Measurements from ENCODE around the gene CTBP1.

The CTBP1 gene

GRCh38 chr4:1174941-1175634 lies 73.8 kb downstream of the CTBP1 start:
- in situ Hi-C loops (cut with HindIII; ENCODE audit: low pct_ligation_motif_present, low pct_unique_long_range_greater_than_20kb, low sequenced_read_pairs): no loop called here
- no peak for DNase-seq

- no peak for DNase-seq
- in situ Hi-C loops (cut with HindIII; ENCODE audit: low pct_ligation_motif_present, low pct_unique_long_range_greater_than_20kb, low sequenced_read_pairs): no loop called here
Measured at GRCh38 chr4:1172971-1173757, 75.8 kb downstream of the CTBP1 start.

- no peak for DNase-seq
- in situ Hi-C loops (cut with HindIII; ENCODE audit: low pct_ligation_motif_present, low pct_unique_long_range_greater_than_20kb, low sequenced_read_pairs): no loop called here
Measured at GRCh38 chr4:1172228-1172851, 76.6 kb downstream of the CTBP1 start, which contains the start of gene SPON2. Gene SPON2, minus strand, starts transcription at chr4:1172583.

GRCh38 chr4:1171311-1172227 lies 77.4 kb downstream of the CTBP1 start:
- DNase-seq: no peak
- in situ Hi-C loops (cut with HindIII; ENCODE audit: low pct_ligation_motif_present, low pct_unique_long_range_greater_than_20kb, low sequenced_read_pairs): no loop called here

GRCh38 chr4:1170976-1171310 lies 78.0 kb downstream of the CTBP1 start:
- no peak for DNase-seq
- in situ Hi-C loops (cut with HindIII; ENCODE audit: low pct_ligation_motif_present, low pct_unique_long_range_greater_than_20kb, low sequenced_read_pairs): no loop called here

GRCh38 chr4:1170156-1170975 lies 78.6 kb downstream of the CTBP1 start:
- in situ Hi-C loops (cut with HindIII; ENCODE audit: low pct_ligation_motif_present, low pct_unique_long_range_greater_than_20kb, low sequenced_read_pairs): no loop called here
- DNase-seq: no peak

GRCh38 chr4:1169691-1170096 lies 79.2 kb downstream of the CTBP1 start:
- no peak for DNase-seq
- in situ Hi-C loops (cut with HindIII; ENCODE audit: low pct_ligation_motif_present, low pct_unique_long_range_greater_than_20kb, low sequenced_read_pairs): no loop called here

- in situ Hi-C loops (cut with HindIII; ENCODE audit: low pct_ligation_motif_present, low pct_unique_long_range_greater_than_20kb, low sequenced_read_pairs): no loop called here
- no peak for DNase-seq
Measured at GRCh38 chr4:1169171-1169671, 79.7 kb downstream of the CTBP1 start.

- DNase-seq: no peak
- in situ Hi-C loops (cut with HindIII; ENCODE audit: low pct_ligation_motif_present, low pct_unique_long_range_greater_than_20kb, low sequenced_read_pairs): no loop called here
Measured at GRCh38 chr4:1168191-1169101, 80.5 kb downstream of the CTBP1 start.

- in situ Hi-C loops (cut with HindIII; ENCODE audit: low pct_ligation_motif_present, low pct_unique_long_range_greater_than_20kb, low sequenced_read_pairs): no loop called here
- DNase-seq: peak; percentile 94
Measured at GRCh38 chr4:1167244-1167949, 81.5 kb downstream of the CTBP1 start.

GRCh38 chr4:1166509-1167243 lies 82.3 kb downstream of the CTBP1 start:
- DNase-seq: no peak
- in situ Hi-C loops (cut with HindIII; ENCODE audit: low pct_ligation_motif_present, low pct_unique_long_range_greater_than_20kb, low sequenced_read_pairs): no loop called here

- no peak for DNase-seq
- in situ Hi-C loops (cut with HindIII; ENCODE audit: low pct_ligation_motif_present, low pct_unique_long_range_greater_than_20kb, low sequenced_read_pairs): no loop called here
Measured at GRCh38 chr4:1164956-1165545, 83.9 kb downstream of the CTBP1 start.

GRCh38 chr4:1164444-1164843 lies 84.5 kb downstream of the CTBP1 start:
- in situ Hi-C loops (cut with HindIII; ENCODE audit: low pct_ligation_motif_present, low pct_unique_long_range_greater_than_20kb, low sequenced_read_pairs): no loop called here
- no peak for DNase-seq

GRCh38 chr4:1164040-1164439 lies 84.9 kb downstream of the CTBP1 start:
- no peak for DNase-seq
- in situ Hi-C loops (cut with HindIII; ENCODE audit: low pct_ligation_motif_present, low pct_unique_long_range_greater_than_20kb, low sequenced_read_pairs): no loop called here

All from ACHN (cell line).